ENCODE results near the gene RAB42. TPM values are rescaled to one million over a fixed set of nuclear protein-coding genes. Genes with fewer than 3 reads are reported as not detected.
"Not testable (repeated sequence)": the region's sequence is repeated elsewhere in the genome, so short reads cannot be mapped to it uniquely, and the experiment has no call there.

Gene RAB42
- 7.0 TPM for polyA plus RNA-seq (ENCODE audit: insufficient read length)

DNA sequence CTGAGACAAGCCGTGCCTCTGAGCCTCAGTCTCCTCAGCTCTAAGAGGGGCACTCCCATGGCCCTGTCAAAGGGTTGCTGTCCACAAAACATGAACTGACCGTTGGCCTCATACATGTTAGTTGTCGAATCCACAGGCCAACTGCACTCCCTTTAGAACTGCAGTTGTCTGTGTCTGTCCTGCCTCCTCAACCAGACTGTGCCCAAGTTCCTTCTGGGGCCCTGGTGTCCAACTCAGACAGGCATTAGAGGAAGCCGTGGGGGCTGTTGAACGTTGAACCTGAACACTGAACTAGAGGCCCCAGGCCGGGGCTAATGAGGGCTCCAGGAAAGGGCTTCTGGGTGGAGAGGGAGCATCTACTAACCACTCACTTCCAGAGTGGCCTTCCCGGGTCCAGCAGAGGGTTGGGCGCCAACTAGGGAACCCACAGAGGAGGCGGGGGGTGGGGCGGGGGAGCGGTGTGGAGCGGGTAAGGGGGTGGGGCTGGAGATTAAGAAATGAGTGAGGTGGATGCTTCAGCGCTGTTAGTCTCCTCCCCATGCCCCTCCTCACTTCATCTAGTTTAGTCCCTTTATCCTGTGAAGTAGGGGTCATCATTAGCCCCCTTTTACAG is at the start of gene RAB42:
TSS of gene RAB42 (plus strand) at position 558 of the 613 bp plus-strand sequence. CDS start 247 bp downstream, outside the sequence.
- DNase-seq: no peak

GRCh38 chr1:28545246-28545628 is 46.8 kb upstream of the RAB42 start:
- DNase-seq: no peak

- no peak for DNase-seq
These were observed 43.7 kb upstream of the RAB42 start for GRCh38 chr1:28548318-28548717.

DNA sequence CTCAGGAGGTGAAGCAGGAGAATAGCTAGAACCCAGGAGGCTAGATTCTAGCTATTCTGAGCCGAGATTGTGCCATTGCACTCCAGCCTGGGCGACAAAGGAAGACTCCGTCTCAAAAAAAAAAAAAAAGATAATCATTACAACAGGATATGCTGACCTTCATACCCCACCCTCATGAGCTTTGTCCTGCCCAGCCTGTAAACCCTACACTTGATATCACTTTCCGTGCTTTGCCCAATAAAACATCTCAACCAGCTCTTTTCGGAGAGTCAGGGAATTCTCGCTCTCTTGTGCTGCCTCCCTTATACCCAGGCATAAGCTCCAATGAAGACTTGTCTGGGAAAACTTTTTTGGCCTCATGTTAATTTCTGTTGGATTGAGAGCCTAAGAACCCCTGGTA is 40.7 kb upstream of the RAB42 start:
- DNase-seq: no peak

- peak; percentile 97 for DNase-seq
These were observed 39.1 kb upstream of the RAB42 start, which contains the start of gene TRNAU1AP for GRCh38 chr1:28552758-28553663. Gene TRNAU1AP (plus strand): TSS chr1:28553085. CDS start chr1:28553111, 26 bp downstream.

DNA sequence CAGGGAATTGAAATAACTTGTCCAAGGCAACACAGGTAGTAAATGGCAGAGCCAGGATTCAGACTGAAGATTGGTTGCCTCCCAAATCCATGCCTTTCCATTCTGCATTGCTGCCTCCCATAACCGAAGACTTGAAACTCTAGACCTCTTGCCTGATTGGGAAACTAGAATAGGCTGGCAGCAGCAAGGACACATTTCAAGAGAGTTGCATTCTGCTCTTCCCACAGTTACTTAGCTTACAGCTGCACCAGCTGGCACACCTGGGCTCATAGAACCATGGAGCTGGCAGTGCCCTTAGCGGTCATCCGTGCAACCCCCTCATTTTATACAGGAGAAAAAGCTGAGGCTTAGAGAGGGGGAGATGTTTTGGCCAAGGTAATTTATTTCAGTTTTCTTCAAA is 31.2 kb upstream of the RAB42 start:
- DNase-seq: no peak

DNA sequence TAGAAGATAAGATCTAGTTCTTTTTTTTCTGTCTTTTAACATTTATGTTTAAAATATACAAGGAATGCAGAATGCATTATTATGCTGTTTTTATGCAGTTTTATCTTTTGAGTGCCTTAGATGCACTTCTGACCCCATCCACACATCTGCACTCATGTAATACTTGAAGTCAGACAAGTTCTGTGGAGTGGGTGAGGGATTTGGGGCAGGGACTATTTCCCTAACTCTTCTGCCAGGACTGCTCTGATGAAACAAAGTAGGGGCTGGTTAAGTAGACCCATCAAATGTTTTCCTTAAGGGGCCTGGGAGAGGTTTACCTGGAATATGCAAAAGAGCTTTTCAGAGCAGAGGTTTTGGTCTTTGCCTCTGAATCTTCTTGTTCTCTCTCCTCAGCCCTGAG is 27.8 kb upstream of the RAB42 start:
- no peak for DNase-seq

GRCh38 chr1:28565040-28565439 is 27.0 kb upstream of the RAB42 start:
- no peak for DNase-seq

- no peak for DNase-seq
These were observed 26.3 kb upstream of the RAB42 start for GRCh38 chr1:28565726-28566125.

GRCh38 chr1:28566931-28567330 is 25.1 kb upstream of the RAB42 start:
- DNase-seq: no peak

- no peak for DNase-seq
These were observed 20.2 kb upstream of the RAB42 start for GRCh38 chr1:28571911-28572310.

- not testable (repeated sequence) for DNase-seq
These were observed 19.2 kb upstream of the RAB42 start for GRCh38 chr1:28572891-28573290.

DNA sequence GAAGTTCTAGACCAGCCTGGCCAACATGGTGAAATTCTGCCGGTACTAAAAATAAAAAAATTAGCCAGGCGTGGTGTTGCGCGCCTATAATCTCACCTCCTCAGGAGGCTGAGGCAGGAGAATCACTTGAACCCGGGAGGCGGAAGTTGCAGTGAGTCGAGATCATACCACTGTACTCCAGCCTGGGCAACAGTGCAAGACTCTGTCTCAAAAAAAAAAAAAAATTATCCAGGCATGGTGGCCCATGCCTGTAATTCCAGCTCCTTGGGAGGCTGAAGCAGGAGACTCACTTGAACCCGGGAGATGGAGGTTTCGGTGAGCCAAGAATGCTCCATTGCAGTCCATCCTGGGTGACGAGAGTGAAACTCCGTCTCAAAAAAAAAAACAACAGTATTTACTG is 18.5 kb upstream of the RAB42 start:
- DNase-seq: no peak

DNA sequence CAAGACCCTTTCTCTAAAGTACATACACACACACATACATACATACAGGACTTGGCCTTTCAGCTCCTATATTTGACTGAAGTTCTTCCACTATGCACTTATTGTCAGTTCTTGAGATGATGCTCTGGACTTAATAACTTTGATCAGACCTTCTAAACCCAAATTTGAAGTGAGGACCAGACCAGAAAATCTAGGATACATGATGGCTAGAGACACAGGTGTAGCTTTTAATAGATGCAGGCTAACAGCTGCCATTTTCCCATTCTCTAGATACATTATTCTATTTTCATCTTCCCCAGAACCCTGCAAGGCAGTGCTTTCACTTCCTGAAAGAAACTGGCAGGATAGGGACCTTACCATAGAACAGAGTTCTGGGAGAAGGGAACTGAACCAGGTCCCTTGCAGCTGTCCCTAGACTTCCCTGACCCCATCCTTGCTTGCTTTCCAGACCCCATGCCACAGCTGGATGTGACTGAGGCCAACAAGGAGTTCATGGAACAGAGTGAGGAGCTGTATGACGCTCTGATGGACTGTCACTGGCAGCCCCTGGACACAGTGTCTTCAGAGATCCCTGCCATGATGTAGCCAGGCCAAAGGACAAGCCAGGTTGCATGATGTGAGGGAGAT is 14.9 kb upstream of the RAB42 start:
- DNase-seq: no peak

DNA sequence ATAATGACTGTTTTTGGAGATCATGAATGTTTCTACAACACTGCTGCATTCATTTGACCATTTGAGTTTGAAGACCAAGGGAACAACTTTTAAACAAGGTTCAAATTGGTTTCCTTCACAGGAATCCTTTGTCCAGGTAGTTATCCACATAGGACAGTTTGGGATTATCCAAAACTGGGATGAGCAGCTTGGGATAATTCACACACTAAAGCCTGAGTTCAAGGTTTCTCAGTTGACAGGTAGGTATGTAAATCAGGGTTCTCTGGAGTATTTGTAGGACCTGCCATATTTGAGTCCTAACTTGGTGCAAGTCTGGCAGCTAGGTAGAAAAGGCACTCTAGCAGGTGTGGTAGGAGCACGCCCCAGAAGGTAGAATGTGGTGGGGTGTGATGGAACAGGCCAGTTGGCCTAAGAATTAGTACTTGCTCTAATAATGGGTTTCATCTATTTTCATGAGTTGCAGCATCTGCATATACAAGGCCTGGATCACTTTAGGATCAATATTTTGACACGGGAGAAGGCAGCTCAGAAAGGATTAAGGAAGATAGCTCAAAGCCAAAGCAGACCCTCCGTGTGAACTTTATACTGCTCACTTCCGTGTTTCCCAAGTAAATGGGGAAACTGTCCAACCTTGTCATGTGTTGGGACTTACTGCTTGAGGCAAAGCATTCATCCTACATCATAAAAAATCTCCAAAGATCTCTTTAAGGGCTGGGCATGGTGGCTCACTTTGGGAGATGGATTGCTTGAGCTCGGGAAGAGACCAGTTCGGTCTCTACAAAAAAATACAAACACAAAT is 14.1 kb upstream of the RAB42 start:
- DNase-seq: no peak

DNA sequence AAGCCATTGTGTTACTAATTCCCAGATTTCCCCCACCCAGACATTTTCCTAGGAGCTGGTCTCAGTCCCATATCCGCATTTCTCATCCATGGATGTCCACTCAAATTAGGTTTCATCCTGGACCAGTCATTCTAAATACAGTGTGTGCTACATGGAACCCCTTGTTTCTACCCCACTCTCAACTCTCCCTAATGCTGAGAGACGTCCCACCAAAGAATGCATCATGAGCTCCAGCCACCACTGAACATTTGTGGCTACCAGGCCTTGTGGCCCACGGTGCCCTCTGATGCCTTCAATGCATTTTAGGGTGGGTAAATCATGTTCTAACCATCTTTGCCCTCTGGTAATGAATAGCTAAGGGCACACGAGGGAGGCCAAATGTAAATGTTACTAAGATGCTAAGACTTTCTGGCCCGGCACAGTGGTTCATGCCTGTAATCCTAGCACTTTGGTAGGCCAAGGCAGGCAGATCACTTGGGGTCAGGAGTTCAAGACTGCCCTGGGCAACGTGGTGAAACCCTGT is 13.3 kb upstream of the RAB42 start:
- no peak for DNase-seq

- no peak for DNase-seq
These were observed 12.7 kb upstream of the RAB42 start for GRCh38 chr1:28579401-28579800.

DNA sequence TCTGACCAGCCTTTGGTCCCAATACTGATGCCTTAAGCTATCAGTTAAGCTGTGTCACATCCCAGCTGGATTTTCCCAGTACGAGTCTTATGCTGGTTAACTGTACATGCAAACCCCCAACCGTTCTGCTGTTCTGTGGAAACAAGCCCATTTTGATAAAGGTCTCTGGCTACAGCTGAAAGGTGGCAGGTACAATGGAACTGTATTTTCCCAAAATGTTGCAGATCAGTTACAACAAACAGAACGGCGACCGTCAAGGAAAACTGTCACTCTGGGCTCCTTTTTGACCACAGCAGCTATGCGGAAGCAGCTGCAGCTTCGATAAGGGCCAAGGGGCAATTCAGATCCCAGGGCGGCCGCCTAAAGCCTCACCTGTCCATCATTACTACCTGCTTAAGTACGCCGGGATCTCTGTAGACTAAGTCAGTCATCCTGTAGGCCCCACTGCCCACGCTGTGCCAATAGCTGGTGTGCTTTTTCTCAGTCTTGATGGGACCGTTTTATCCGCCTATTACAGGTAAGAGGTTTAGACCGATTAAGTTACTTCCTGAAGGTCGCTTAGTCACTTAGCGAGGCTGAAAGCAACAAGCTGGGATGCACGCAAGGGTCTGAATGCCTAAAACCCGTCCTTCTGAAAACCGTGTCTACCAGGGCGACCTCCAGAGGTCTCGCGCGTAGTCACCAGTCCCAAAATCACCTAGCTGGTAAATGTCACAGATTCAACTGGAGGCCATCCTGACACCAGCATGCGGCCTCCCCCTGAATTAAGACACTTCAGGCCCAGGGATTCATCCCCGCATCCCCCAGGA is 11.1 kb upstream of the RAB42 start:
- DNase-seq: peak; percentile 19

GRCh38 chr1:28581531-28582247 is 10.4 kb upstream of the RAB42 start:
- DNase-seq: peak; percentile 96

- DNase-seq: no peak
These were observed 9.8 kb upstream of the RAB42 start for GRCh38 chr1:28582248-28582615.

Measured in hindlimb muscle (tissue), 1 donor.